ENCODE results near the gene ZKSCAN1.
"Not testable (repeated sequence)": the region's sequence is repeated elsewhere in the genome, so short reads cannot be mapped to it uniquely, and the experiment has no call there.

GRCh38 chr7:99979814-99980225, 35.6 kb upstream of the ZKSCAN1 start:
- peak; percentile 38 for TF ChIP-seq CTCF (IDR thresholded peaks at IDR 0.05; ENCODE audit: low read depth, low read length)
- TF ChIP-seq POLR2A (IDR thresholded peaks at IDR 0.05; ENCODE audit: extremely low read depth, insufficient read length); MYC (IDR thresholded peaks at IDR 0.05; ENCODE audit: low read depth, low read length): not testable (repeated sequence)

All from NB4 (cell line).